ENCODE data around the gene AKAP7. TPM values are rescaled to one million over a fixed set of nuclear protein-coding genes. Genes with fewer than 3 reads are reported as not detected.

Gene AKAP7
- total RNA-seq, 2 donors from 2014 or later: 10.1 to 13.2 TPM

GRCh38 chr6:131129689-131130553, 5.3 kb upstream of the AKAP7 start:
- ATAC-seq (no peak), DNase-seq (no peak)
- intact Hi-C loops (cut with DNase I): no loop called here

- intact Hi-C loops (cut with DNase I): no loop called here
- DNase-seq (no peak), ATAC-seq (no peak)
Observed at GRCh38 chr6:131130554-131130940, 4.7 kb upstream of the AKAP7 start.

DNA sequence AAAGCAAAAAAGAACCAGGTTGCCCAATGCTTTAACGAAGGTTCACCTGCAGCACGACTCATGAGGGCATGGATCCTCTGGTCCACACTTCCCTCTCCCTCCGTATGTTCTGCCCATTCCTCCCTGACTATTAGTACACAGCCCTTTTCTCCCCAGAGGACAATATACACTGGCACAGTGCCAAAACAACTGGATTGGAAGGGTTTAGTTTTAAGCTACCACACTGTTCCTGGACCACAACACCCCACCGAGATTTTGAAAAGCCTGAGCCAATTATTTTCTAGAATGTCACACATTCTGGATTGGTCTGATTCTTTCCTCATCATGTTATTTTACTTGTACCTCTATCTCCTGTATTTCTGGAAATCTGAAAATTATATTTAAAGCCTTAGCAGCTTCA, 2.9 kb upstream of the AKAP7 start:
- ATAC-seq: no peak
- intact Hi-C loops (cut with DNase I): no loop called here

GRCh38 chr6:131134220-131134979, 867 bp upstream of the AKAP7 start:
- ATAC-seq (no peak), DNase-seq (no peak)
- intact Hi-C loops (cut with DNase I): no loop called here

More for the DNA sequence above, 2.9 kb upstream of the AKAP7 start:
- DNase-seq: no peak

DNA sequence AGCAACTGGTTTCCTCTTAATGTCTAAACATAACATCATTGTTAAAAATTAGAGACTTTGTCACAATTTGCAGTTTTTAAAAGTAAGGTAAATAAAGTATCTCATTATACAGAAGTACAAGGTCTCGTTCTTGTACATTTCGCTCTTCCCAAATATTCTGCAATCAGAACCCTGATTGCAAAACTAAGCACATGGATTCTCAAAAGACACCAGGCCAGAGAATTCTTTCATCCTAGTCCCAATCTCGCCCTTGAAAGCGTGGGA, 355 bp upstream of the AKAP7 start:
- ATAC-seq (no peak), DNase-seq (no peak)
- intact Hi-C loops (cut with DNase I): no loop called here

GRCh38 chr6:131136021-131136786, 937 bp downstream of the AKAP7 start:
- intact Hi-C loops (cut with DNase I): no loop called here
- peak; percentile 31 to 38 for ATAC-seq
- no peak for DNase-seq

GRCh38 chr6:131139599-131139998, 4.3 kb downstream of the AKAP7 start:
- ATAC-seq: no peak
- DNase-seq: no peak
- intact Hi-C loops (cut with DNase I): no loop called here

DNA sequence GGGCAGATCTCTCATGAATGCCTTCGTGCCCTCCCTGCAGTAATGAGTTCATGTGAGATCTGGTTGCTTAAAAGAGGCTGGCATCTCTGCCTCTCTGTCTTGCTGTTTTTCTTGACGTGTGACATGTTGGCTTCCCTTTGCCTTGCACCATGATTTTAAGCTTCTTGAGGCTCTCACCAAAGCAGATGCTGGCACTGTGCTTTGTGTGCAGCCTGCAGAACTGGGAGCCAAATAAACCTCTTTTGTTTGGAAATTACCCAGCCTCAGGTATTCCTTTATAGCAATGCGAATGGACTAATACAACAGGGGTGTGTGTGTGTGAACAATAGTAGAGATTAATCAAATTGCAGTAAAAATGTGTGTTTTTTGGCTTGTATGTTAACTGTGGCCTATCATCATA, 8.1 kb downstream of the AKAP7 start:
- DNase-seq (no peak), ATAC-seq (no peak)
- intact Hi-C loops (cut with DNase I): no loop called here

GRCh38 chr6:131146865-131147264, 11.6 kb downstream of the AKAP7 start:
- no peak for DNase-seq
- intact Hi-C loops (cut with DNase I): no loop called here
- ATAC-seq: peak in 1 of 2 donors; percentile 98

GRCh38 chr6:131156411-131156810, 21.1 kb downstream of the AKAP7 start:
- DNase-seq: no peak
- ATAC-seq: no peak
- intact Hi-C loops (cut with DNase I): no loop called here

DNA sequence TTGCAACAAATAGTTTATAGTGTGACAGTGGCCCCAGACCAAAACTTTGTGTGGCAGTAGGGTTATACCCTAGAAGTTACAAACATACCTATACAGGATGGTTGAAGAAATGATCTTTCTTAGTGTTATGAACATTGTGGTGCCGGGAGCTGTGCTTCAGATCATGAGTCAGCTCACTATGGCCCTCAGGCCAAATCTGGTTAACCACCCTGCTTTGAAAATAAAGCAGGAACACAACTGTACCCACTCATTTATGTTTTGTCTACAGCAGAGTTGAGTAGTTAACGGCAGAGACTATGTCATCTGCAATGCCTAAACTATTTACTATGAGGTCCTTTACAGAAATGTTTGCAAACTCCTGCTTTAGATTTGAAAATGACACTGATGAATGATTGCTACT, 24.3 kb downstream of the AKAP7 start:
- intact Hi-C loops (cut with DNase I): no loop called here
- ATAC-seq (no peak), DNase-seq (no peak)

GRCh38 chr6:131160254-131160758, 25.0 kb downstream of the AKAP7 start:
- intact Hi-C loops (cut with DNase I): no loop called here
- ATAC-seq (no peak), DNase-seq (no peak)

DNA sequence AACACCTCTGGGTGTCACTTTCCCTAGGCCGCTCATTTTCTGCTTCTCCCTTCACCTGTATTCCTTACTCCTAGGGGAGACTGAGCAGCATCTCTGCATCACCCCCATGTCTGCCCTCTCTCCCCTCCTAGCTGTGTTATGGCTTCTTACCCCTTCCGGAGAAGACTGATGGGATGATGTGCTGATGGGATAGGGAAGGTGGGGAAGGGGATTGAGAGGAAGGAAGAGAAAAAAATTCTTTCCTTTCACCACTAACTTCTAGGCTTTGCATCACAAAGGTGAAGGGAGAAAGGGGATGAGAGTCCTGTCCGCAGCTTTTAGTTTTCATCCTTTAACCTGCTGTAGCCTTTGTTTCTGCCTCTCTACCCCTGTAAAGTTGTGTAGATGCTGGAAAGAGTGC, 26.7 kb downstream of the AKAP7 start:
- ATAC-seq (no peak), DNase-seq (no peak)
- intact Hi-C loops (cut with DNase I): no loop called here

GRCh38 chr6:131163886-131164285, 28.6 kb downstream of the AKAP7 start:
- intact Hi-C loops (cut with DNase I): no loop called here
- DNase-seq (no peak), ATAC-seq (peak; percentile 23 to 38)

- intact Hi-C loops (cut with DNase I): no loop called here
- ATAC-seq (no peak), DNase-seq (no peak)
Observed at GRCh38 chr6:131164506-131164905, 29.2 kb downstream of the AKAP7 start.

GRCh38 chr6:131167773-131168172, 32.5 kb downstream of the AKAP7 start:
- no peak for DNase-seq
- no peak for ATAC-seq
- intact Hi-C loops (cut with DNase I): no loop called here

- ATAC-seq: no peak
Observed at GRCh38 chr6:131169613-131170012, 34.3 kb downstream of the AKAP7 start.

DNA sequence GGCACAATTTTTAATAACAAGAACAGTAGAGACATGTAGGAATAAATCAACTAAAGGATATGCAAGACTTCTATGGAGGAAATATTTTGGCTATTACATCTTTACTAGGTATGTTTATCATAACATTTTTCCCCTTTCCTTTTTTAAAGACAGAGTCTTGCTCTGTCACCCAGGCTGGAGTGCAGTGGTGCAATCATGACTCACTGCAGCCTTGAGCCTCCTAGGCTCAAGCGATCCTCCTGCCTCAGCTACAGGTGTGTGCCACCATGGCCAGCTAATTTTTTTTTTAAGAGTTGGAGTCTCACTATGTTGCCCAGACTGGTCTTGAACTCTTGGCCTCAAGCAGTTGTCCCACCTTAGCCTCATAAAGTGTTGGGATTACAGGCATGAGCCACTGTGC, 37.0 kb downstream of the AKAP7 start:
- intact Hi-C loops (cut with DNase I): no loop called here
- no peak for ATAC-seq
- DNase-seq: no peak

More at GRCh38 chr6:131169613-131170012, 34.3 kb downstream of the AKAP7 start:
- no peak for DNase-seq
- intact Hi-C loops (cut with DNase I): no loop called here

DNA sequence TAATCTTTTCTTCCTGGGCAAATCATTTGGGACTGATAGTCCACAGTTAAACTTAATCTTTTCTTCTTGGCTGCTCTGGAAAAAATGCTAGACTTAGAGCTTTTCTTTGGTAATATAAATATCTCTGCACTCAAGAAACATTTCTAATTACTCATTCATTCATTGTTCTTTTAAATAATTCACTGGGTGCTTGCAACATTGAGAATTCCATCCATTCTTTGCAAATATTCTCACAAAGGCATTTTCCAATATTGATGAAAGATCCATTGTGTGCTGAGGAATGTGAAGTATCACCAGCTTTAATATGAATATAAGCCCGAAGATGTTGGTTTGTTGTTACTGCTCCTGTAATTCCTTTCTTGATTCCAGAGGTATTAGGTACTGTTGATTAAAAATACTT, 38.4 kb downstream of the AKAP7 start:
- ATAC-seq (no peak), DNase-seq (no peak)
- intact Hi-C loops (cut with DNase I): no loop called here

GRCh38 chr6:131175564-131175963, 40.3 kb downstream of the AKAP7 start:
- ATAC-seq (no peak), DNase-seq (no peak)
- intact Hi-C loops (cut with DNase I): no loop called here

All from left cardiac atrium (tissue), 4 donors.